GM18502 (cell line): ENCODE data around the gene SASS6.

Experiments used
- ATAC-seq: cut with Tn5 transposase; IDR thresholded peaks from one replicate; pipeline ENCODE4 v1.9.1; 2021; ENCODE audit warnings: mild to moderate bottlenecking; ENCODE audit not compliant: unreplicated experiment, poor library complexity

SASS6 gene

DNA sequence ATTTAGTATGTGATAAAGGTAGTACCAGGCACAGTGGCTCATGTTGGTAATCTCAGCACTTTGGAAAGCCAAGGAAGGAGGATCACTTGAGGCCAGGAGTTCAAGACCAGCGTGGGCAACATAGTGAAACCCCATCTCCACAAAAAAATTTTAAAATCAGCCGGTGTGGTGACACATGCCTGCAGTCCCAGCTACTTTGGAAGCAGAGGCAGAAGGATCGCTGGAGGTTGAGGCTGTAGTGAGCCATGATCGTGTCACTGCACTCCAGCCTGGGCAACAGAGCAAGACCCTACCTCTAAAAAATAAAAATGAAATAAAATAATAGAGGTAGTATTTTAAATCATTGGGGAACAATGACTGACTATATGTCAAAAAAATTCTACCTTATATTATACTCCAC lies 17.2 kb downstream of the SASS6 start:
- ATAC-seq = no peak

DNA sequence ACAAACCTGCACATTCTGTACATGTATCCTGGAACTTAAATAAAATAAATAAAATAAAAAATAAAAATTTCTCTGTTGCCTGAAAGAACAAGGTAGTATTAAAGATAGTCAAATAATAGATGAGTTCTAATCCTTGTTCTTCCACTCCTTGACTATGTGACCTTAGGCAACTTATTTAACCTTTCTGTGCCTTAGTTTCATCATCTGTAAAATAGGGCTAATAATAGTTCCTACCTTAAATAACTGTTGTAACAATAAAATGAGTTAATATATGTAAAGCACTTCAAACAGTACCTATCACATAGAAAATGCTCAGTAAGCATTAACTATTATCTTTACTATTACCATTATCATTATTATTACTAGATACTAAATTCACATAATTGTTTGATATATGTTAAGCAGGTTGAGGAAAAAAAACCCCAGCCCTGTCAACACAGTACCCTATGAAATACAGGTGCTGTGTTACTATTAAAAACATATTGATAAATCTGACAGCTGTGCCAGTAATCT lies 23.1 kb downstream of the SASS6 start:
- ATAC-seq = no peak

DNA sequence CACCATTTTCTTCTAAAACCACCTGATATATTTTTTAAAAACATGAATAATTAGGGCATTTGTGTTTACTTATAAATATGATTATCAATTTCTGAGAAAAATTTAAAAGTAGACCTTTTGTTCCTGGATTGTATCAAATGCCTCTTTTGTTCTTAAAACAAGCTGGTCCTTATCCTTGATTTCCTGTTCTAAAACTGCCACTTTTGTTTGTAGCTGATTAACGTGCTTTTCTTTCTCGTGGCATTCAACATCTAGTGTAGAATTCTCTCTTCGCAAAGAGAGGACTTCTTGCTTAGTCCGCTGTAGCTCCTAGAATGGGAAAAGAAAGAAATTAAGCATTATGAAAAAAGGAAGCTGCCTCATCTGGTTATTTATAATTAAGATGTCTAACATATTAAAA lies 25.0 kb downstream of the SASS6 start:
- no peak for ATAC-seq

DNA sequence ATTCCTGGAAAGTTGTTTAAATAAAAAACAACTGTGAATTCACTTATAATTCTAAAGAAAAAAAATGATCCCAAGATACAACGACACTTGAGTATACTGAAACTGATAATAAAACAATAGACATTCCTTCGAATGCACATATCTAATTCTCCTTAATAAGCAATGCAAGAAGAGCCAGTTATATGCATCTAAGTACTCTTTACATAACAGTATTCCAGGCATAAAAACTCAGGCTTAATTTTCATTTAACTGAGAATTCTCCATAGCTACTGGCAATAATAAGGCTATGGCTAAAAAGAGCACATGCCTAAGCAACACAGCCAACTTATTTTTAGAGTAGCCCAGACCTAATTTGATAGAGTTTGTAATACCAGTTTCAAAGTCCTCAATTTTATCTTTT lies 31.2 kb downstream of the SASS6 start:
- ATAC-seq = no peak

DNA sequence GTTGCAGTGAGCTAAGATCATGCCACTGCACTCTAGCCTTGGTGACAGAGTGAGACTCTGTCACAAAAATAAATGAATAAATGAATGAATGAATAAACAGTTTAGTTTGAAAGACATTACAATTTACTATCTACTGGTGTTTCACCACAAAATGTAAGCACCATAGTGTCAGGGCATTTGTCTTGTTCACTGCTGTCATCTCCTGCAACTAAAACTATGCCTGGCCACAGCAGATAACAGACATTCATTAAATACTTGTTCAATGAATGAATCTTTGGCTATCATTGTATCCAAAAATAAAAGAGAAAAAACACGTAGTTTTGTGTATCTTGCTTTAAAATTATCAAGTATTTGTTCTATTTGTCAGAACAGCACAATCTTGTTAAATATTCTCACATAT lies 32.5 kb downstream of the SASS6 start:
- ATAC-seq = no peak

DNA sequence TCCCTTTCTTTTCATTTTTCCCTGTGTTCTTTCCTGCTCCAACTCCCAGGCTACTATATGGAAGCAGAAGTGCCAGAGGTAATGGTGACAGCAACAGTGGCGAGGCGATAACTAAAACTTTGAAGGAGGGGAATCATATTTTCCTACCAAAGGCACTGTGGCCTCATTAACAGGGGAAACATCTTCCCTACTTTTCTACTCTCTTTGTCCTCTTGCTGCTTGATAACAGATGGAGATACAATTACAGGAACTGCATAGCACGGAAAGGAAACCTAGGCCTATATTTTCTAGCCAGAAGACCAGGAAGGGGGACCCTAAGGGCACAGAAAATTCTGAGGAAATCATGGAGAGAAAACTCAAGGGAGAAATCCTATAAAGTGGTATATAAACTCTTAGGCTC lies 42.3 kb downstream of the SASS6 start:
- ATAC-seq = no peak

DNA sequence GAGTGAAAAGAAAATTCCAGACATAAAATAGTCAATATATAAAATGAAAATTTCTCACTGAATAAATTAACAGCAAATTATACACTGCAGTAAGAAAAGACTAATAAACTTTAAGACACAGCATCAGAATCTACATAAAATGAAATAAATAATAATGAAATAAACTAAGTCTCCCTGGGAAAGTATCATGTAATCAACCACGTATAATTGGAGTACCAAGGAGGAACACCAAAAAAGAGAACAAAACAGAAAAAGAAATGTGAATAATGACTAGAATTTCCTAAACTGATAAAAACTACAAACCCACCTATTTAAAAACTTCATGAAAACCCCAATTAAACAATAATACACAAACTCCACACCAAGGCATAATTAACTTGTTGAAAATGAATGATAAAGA lies 43.6 kb downstream of the SASS6 start:
- no peak for ATAC-seq

DNA sequence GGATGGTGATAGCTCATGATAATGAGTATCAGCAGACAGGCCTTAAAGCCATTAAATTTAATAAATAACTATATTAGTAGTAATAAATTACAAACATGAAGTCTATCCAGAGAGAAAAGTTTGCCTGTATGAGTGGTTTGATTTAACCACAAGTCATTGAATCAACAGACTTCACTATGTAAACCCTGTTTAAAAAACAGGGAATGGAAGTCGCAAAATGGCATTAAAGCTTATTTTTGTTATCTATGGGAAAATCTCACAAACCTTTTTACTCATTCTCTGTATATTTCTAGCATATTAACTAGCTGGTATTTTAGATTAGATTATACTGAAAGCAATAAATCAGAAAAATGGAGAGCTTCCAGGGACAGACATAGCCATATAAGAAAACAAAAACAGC lies 45.3 kb downstream of the SASS6 start:
- ATAC-seq = no peak

DNA sequence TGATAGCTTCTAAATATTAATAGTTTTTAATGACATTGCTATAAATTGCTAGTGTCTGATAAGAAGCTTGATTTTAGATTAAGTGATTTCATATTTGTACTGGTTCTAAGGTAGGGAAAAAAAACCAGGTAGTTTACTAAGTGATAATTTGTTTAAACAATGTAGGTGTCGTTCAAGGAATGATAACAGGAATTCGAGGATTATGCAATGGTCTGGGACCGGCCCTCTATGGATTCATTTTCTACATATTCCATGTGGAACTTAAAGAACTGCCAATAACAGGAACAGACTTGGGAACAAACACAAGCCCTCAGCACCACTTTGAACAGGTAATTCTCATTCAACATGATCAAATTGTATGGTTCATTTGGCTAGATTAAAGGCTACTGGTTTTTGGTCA lies 52.4 kb downstream of the SASS6 start:
- ATAC-seq = no peak

DNA sequence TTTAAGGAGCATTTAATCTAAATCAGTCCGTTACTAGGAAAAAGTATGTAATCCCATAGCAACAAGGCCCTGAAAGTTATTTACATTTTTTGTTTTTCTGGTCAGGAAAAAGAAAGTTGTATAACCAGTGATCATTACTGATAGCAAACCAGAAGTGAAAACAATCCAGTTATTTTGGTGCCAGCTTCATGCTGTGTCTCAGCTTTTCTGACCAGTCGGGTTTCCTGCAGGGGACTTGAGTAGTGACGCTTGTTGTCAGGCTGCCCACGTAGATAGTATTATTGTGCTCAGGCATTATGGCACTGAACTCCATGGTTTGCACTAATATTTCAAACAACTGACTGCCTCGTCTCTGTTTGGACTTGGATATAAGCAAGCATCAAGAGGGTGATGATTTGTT lies 55.2 kb downstream of the SASS6 start:
- peak; percentile 53 for ATAC-seq

DNA sequence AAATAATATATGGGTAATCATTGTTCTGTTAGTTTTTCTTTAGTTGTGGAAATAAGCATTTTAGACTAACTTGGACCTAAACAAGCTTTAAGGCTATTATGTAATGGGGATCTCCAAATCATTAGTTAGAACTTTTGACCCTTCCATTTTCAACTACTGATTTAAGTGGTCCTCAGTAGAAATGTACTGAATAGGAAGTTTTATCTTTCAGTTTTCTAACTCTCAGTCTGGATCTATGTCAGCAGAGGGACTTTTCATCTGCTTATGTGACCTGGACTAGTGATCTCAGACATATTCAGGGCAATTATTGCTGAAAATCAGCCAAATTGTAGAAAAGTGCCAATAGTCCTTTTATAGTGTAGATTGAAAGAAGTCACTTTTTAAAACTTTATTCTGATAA lies 56.0 kb downstream of the SASS6 start:
- peak; percentile 76 for ATAC-seq

DNA sequence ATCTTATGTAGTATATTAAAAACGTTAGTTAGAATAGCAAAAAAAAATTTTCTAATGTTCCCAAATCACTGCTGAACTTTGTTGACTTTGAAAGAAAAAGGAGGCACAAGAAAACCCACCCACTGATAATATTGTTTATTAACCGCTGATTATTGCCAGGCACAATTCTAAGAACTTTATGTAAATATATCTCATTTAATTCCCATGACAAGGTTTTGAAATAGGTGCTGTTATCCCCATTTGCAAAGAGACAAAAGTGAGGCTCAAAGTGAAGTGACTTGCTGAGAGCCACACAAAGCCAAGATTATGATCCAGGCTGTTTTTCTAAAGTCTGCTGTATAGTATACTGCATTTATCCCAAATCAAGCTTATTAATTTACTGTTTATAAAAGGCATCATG lies 56.4 kb downstream of the SASS6 start:
- ATAC-seq = peak; percentile 16

DNA sequence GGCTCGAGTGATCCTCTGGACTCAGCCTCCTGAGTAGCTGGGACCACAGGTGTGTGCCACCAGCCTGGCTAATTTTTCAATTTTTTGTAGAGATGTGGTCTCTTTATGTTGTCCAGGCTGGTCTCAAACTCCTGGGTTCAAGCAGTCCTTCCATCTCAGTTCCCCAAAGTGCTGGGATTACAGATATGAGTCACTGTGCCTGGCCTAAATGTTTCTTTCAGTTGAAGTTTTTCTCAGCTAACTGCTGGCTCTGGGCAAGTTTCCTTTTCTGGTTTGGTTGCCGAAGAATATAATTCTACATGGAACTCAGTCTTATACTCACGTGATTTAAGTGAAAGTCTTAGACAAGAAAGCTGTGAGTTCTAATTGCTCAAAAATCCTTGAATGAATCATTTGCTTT lies 57.0 kb downstream of the SASS6 start:
- peak; percentile 59 for ATAC-seq

DNA sequence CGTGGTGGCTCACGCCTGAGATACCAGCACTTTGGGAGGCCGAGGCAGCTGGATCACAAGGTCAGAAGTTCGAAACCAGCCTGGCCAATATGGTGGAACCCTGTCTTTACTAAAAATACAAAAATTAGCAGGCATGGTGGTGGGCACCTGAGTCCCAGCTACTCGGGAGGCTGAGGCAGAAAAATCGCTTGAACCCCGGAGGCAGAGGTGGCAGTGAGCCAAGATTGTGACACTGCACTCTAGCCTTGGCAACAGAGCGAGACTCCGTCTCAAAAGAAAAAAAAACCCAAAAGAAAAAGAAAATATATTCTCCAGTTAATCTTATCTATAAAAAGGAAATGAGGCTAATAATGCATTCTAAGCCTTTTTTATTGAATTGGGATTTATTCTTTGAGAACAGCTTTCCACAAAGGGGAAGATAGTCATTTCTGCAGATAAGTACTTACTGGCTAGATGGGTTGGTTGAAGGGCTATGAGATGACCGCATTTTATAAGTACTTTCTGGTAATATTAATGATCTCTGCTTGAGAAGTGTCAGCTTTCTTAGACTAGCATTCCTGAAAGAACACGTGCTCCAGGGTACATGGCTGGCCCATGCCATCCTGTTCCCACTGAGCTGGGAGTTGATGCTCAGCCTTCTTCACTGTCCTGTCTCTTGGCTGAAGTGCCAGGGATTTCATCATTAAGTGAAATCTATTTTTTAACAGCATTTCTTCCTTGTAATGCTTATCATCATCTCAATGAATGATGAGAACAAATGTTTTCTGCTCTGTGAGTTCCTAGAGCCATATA lies 57.9 kb downstream of the SASS6 start:
- ATAC-seq = no peak

DNA sequence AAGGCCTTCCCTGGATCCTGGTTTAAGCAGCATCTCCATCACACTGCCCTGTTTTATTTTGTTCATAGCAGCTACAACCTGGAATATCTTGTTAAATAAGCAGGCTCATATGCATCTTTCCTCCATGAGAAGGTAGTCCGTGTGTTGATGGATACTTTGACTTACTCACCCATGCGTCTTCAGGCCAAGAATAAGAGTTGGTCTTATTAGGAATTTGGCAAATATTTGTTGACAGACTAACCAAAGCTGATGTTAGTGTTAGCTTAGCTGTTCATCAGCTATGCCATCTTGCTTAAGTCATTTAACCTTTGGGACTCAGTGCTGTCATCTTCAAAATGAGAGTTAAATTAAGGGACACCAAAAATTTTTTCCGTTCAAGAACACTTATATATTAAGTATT lies 59.2 kb downstream of the SASS6 start:
- ATAC-seq = no peak

DNA sequence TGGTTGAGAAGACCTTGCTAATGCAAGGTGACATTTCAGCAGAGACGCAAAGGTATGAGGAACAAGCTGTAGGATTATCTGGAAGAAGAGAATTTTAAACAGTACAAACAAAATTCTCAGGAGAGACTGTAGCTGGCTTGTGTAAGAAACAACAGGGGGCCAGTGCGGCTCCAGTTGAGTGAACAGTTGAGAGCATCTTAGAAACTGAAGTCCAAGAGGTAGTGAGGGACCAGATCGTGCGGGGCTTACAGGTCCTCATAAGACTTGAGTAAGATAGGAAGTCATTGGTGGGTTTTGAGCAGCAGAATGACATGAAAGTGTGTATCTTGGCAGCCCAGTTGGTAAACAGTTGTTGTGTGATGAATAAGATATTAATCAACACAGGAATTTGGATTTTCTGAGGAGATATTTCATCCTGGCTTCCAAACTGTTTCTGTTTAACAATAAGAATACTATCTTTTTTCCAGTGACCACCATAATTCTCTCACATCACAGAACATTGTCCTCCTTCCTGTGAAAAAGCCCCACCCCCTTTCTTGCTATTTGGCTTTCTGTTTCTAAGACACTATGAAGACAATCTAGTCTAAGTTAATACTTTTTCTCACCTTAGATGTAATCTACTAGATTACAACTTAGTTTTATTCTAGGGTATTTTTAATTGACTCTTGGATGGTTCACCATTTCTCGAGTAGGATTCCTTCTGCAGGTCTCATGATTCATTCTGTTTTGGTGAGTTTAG lies 62.4 kb downstream of the SASS6 start:
- ATAC-seq = no peak

DNA sequence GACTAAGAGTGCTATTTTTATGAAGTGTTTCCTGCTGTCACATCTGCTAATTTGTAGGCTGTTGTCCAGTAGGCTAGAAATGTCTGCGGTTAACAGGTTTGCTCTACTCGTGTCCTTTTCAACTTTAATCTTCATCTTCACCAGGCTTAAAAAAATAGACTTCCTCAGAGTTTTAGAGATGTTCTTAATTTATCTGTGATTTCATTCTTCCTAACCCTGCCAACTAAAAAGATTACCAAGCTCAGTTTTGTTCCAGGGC lies 66.8 kb downstream of the SASS6 start:
- ATAC-seq = no peak

DNA sequence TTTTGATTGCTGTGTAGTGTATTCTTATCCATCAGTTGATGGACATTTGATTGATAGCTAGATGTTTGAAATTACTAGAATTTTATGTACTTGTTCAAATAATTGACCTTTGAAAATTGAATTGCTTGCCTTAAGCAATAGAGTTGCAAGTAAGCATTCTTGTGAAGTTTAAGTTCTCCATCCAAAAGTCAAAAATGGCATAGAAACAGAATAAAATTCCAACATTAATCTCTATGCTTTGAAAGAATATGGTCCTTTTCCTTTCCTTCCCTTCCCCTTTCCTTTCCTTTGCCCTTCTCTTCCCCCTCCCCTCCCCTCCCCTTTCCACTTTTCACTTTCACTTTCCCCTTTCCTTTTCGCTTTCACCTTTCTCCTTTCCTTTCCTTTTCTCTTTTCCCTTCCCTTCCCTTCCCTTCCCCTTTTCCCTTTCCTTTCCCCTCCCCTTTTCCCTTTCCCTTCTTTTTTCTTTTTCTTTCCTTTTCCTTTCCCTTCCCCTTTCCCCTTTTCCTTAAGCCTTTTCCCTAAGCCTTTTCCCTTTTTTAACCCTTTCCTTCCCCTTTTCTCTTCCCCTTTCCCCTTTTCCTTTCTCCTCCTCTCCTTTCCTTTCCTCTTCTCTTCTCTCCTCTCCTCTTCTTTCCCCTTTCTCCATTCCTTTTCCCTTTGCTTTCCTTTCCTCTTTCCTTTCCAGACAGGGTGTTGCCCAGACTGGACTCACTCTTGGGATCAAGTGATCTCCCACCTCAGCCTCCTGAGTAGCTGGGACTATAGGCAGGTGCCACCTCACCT lies 67.4 kb downstream of the SASS6 start:
- no peak for ATAC-seq

DNA sequence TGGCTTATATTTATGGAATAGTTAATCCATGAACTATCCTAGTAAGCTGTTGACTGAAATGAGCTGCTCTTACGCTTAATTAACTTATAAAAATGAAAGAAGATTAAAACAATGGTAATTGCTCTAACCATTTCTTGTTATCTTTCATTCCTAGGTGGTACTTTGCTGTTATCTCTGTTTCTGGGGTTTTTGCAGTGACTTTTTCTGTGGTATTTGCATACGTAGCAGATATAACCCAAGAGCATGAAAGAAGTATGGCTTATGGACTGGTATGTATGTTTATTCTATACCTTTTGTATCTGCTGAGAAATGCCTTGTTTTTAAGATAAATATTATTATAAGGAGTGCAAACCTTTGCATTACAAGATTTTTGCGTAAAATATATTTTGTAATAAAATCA lies 71.0 kb downstream of the SASS6 start:
- no peak for ATAC-seq

DNA sequence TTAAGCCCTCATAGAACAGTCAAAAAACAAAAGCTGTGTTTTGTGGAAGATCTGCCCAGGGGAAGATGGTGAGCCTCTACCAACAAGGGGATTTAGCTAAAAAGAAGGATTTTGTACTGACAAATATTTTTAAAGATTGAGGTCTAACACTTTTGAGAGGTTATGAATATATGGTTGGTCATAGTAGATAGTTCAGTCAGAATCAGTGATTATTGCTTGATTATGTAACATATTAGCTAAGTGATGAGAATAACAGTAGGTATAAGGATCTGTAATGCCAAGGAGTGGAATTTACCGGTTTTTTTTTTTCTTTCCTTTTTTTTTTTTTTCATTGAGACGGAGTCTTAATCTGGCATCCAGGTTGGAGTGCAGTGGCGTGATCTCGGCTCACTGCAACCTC lies 79.0 kb downstream of the SASS6 start:
- no peak for ATAC-seq

DNA sequence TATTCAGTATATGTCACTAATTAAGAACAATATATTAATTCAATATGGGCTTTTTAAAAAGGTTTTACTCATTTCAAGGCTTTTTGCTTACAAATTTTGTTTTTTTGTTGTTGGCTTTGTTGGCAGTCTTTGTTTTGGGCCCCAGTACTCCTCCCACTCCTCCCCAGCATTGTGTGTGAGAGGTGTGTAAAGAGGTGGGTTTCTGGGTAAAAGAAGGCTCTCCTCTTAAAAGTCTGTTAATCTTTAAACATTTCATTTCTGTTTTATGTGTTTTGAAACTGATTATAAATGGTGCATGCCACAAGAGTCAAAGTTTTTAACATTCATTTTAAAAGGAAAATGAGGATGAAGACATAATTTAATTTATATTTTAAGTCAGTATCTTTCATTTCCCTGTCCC lies 79.6 kb downstream of the SASS6 start:
- no peak for ATAC-seq
